ENCODE measurements around the gene KRT76.

DNA sequence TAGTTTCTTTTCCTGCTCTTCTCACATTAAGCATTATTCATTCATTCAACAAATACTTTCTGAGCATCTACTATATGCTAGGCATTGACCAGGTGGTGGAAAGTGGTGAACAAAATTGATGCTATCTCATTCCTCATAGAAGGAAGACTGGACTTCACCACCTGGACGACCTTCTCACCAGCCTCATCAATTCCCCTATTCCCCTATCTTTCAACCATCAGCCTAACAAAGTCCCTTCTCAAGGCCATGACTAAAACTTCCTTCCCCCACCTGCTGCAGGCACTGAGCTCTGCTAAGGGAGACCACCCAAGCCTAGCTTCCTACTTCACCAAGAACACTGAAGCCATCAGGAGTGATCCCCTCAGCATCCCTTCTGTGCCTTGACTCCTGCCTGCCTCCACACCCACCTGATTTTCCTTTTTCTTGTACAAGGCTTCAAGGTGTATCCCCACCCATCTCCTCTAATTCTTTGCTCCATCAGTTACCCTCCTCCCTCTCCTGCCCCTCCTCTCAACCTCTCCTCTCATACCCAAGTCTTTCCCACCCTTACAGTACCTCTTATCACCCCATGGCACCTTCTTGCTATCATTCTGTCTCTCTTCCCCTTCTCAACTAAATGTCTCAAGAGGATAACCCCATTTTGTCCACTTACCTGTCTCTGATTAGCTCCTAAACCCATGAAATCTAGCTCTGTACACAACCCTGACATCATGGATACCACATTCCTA is 19.5 kb downstream of the KRT76 start:
- TF ChIP-seq POLR2A (IDR thresholded peaks at IDR 0.05) (no peak), POLR2AphosphoS5 (IDR thresholded peaks at IDR 0.05) (no peak)
- TF ChIP-seq, protein P1, sequence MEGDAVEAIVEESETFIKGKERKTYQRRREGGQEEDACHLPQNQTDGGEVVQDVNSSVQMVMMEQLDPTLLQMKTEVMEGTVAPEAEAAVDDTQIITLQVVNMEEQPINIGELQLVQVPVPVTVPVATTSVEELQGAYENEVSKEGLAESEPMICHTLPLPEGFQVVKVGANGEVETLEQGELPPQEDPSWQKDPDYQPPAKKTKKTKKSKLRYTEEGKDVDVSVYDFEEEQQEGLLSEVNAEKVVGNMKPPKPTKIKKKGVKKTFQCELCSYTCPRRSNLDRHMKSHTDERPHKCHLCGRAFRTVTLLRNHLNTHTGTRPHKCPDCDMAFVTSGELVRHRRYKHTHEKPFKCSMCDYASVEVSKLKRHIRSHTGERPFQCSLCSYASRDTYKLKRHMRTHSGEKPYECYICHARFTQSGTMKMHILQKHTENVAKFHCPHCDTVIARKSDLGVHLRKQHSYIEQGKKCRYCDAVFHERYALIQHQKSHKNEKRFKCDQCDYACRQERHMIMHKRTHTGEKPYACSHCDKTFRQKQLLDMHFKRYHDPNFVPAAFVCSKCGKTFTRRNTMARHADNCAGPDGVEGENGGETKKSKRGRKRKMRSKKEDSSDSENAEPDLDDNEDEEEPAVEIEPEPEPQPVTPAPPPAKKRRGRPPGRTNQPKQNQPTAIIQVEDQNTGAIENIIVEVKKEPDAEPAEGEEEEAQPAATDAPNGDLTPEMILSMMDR (IDR thresholded peaks at IDR 0.05 in 8 of 11, conservative IDR thresholded peaks at IDR 0.05 in 3 of 11) = no peak

Data from spleen (tissue), 7 donors.